Duodenal mucosa (tissue), 2 donors: Measurements from ENCODE around the gene MATK.

Experiments
- H3K27ac ChIP-seq: one replicate; pipeline ENCODE4 v1.7.0; 2013; ENCODE audit warnings: low read depth, low read length
- H3K27me3 ChIP-seq, 2 donors: one replicate each; pipeline ENCODE4 v1.7.0; 2013; ENCODE audit warnings: low read length in 2 of 2, control low read depth in 1 of 2; ENCODE audit not compliant: insufficient read depth in 2 of 2, control insufficient read depth in 1 of 2
- H3K36me3 ChIP-seq, 2 donors: one replicate each; pipeline ENCODE4 v1.7.0; 2013; ENCODE audit warnings: low read length in 2 of 2, control low read depth in 1 of 2; ENCODE audit not compliant: insufficient read depth in 2 of 2, control insufficient read depth in 1 of 2
- H3K4me1 ChIP-seq, 2 donors: one replicate each; pipeline ENCODE4 v1.7.0; 2013; ENCODE audit warnings: low read length in 2 of 2, control low read depth in 1 of 2; ENCODE audit not compliant: insufficient read depth in 2 of 2, control insufficient read depth in 1 of 2
- H3K4me3 ChIP-seq, 2 donors: one replicate each; pipeline ENCODE4 v1.7.0; 2013; ENCODE audit warnings: low read length in 2 of 2, low read depth in 1 of 2
- H3K9ac ChIP-seq, 2 donors: one replicate each; pipeline ENCODE4 v1.7.0; 2013; ENCODE audit warnings: low read length in 2 of 2, low read depth in 1 of 2
- H3K9me3 ChIP-seq, 2 donors: one replicate each; pipeline ENCODE4 v1.7.0; 2013; ENCODE audit warnings: low read length in 2 of 2, control low read depth in 1 of 2; ENCODE audit not compliant: control insufficient read depth in 1 of 2

Gene MATK

DNA sequence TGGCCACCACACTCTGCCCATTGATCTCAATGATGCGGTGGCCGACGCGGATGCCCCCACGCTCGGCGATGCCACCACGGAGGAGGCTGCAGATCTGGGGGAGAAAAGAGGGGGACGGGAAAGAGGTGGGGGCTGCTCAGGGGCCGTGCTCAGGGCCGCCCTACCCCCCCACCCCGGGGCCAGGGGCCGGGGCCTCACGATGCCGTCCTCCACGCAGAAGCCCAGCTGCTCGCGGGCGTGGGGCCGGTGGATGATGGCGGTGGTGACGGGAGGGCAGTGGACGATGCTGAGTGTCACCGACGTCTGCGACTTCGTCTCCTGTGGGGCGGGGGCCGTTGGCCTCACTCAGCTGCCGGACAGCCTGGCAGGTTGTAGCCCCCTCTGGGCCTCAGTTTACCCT, 34.9 kb downstream of the MATK start:
- no peaks in the 10 kb centered on the region for H3K9me3 ChIP-seq

GRCh38 chr19:3750211-3750610, 36.0 kb downstream of the MATK start:
- no peaks in the 10 kb centered on the region for H3K27me3 ChIP-seq
- no peak overlapping the region for H3K4me3 ChIP-seq
- H3K27ac ChIP-seq: no peak overlapping the region
- H3K9ac ChIP-seq: no peak overlapping the region
- H3K4me1 ChIP-seq: no peaks in the 10 kb centered on the region
- no peaks in the 10 kb centered on the region for H3K9me3 ChIP-seq
- H3K36me3 ChIP-seq: peaks cover 18 to 57% of the 10 kb centered on the region in 2 donors

More for the DNA sequence above, 34.9 kb downstream of the MATK start:
- no peaks in the 10 kb centered on the region for H3K4me1 ChIP-seq
- no peak overlapping the region for H3K9ac ChIP-seq
- H3K27ac ChIP-seq: no peak overlapping the region
- peaks cover 18 to 48% of the 10 kb centered on the region in 2 donors for H3K36me3 ChIP-seq
- no peak overlapping the region for H3K4me3 ChIP-seq
- no peaks in the 10 kb centered on the region for H3K27me3 ChIP-seq

- Histone ChIP-seq H3K9ac (no peak overlapping the region), H3K4me3 (no peak overlapping the region), H3K36me3 (peaks cover 18 to 57% of the 10 kb centered on the region in 2 donors), H3K27ac (no peak overlapping the region), H3K4me1 (no peaks in the 10 kb centered on the region), H3K27me3 (no peaks in the 10 kb centered on the region), H3K9me3 (no peaks in the 10 kb centered on the region)
These were observed 37.2 kb downstream of the MATK start for GRCh38 chr19:3748965-3749364.

GRCh38 chr19:3746371-3747056, 39.7 kb downstream of the MATK start:
- no peak overlapping the region for H3K4me3 ChIP-seq
- H3K36me3 ChIP-seq: peaks cover 16 to 59% of the 10 kb centered on the region in 2 donors
- H3K4me1 ChIP-seq: no peaks in the 10 kb centered on the region
- H3K9me3 ChIP-seq: no peaks in the 10 kb centered on the region
- H3K9ac ChIP-seq: no peak overlapping the region
- H3K27ac ChIP-seq: no peak overlapping the region
- no peaks in the 10 kb centered on the region for H3K27me3 ChIP-seq

GRCh38 chr19:3745363-3746045, 40.7 kb downstream of the MATK start:
- no peak overlapping the region for H3K4me3 ChIP-seq
- H3K27ac ChIP-seq: no peak overlapping the region
- no peaks in the 10 kb centered on the region for H3K9me3 ChIP-seq
- peaks cover 10 to 52% of the 10 kb centered on the region in 2 donors for H3K36me3 ChIP-seq
- no peak overlapping the region for H3K9ac ChIP-seq
- H3K27me3 ChIP-seq: no peaks in the 10 kb centered on the region
- H3K4me1 ChIP-seq: no peaks in the 10 kb centered on the region

- no peak overlapping the region for H3K27ac ChIP-seq
- H3K27me3 ChIP-seq: no peaks in the 10 kb centered on the region
- no peak overlapping the region for H3K4me3 ChIP-seq
- peaks cover 0 to 43% of the 10 kb centered on the region in 2 donors for H3K36me3 ChIP-seq
- H3K9me3 ChIP-seq: no peaks in the 10 kb centered on the region
- no peak overlapping the region for H3K9ac ChIP-seq
- H3K4me1 ChIP-seq: no peaks in the 10 kb centered on the region
These were observed 42.7 kb downstream of the MATK start for GRCh38 chr19:3743486-3743885.

GRCh38 chr19:3740431-3740830, 45.8 kb downstream of the MATK start:
- H3K27ac ChIP-seq: no peak overlapping the region
- H3K36me3 ChIP-seq: peaks cover 14 to 53% of the 10 kb centered on the region in 2 donors
- H3K9ac ChIP-seq: no peak overlapping the region
- H3K27me3 ChIP-seq: no peaks in the 10 kb centered on the region
- no peaks in the 10 kb centered on the region for H3K9me3 ChIP-seq
- H3K4me1 ChIP-seq: no peaks in the 10 kb centered on the region
- no peak overlapping the region for H3K4me3 ChIP-seq

DNA sequence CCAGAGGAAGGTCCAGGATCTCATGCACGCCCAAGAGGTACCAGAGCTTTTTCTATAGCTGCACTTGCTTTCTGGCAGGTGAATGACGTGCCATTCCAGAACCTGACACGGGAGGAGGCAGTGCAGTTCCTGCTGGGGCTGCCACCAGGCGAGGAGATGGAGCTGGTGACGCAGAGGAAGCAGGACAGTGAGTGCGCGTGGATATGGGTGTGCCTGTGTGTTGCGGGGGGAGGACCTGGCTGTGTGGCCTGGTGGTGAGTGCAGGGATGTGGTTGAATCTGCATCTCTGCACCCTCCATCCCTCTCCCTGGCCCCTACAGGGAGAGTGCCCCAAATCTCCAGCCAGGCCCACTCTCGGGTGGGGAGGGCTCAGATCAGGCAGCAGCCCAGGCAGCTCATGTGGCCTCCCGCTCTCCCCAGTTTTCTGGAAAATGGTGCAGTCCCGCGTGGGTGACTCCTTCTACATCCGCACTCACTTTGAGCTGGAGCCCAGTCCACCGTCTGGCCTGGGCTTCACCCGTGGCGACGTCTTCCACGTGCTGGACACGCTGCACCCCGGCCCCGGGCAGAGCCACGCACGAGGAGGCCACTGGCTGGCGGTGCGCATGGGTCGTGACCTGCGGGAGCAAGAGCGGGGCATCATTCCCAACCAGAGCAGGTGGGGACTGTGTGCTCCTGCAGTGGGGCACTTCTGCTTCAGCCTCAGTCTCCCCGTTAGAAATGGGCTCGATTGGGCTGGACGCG, 47.5 kb downstream of the MATK start:
- no peak overlapping the region for H3K27ac ChIP-seq
- no peaks in the 10 kb centered on the region for H3K27me3 ChIP-seq
- no peak overlapping the region for H3K4me3 ChIP-seq
- no peaks in the 10 kb centered on the region for H3K9me3 ChIP-seq
- H3K36me3 ChIP-seq: peaks cover 22 to 61% of the 10 kb centered on the region in 2 donors
- no peaks in the 10 kb centered on the region for H3K4me1 ChIP-seq
- H3K9ac ChIP-seq: no peak overlapping the region

- Histone ChIP-seq H3K36me3 (peaks cover 25 to 62% of the 10 kb centered on the region in 2 donors), H3K27ac (no peak overlapping the region), H3K9me3 (no peaks in the 10 kb centered on the region), H3K4me1 (no peaks in the 10 kb centered on the region), H3K4me3 (no peak overlapping the region), H3K27me3 (no peaks in the 10 kb centered on the region), H3K9ac (no peak overlapping the region)
These were observed 48.5 kb downstream of the MATK start for GRCh38 chr19:3737487-3738205.
